Psoas muscle (tissue), 8 donors: ENCODE data around the gene ZNF23. TPM values are rescaled to one million over a fixed set of nuclear protein-coding genes. Genes with fewer than 3 reads are reported as not detected.

Source experiments
- ATAC-seq, 4 donors: fragments of 200-7000 bp; cut with Tn5 transposase; one replicate each; pipeline ENCODE4 v1.9.1; 2020; ENCODE audit warnings: moderate library complexity in 3 of 4, mild to moderate bottlenecking in 2 of 4
- DNase-seq, 2 donors: peaks; one replicate each; pipeline ENCODE4 v3.0.0-alpha.2; 2020
- H3K27ac ChIP-seq: fragments of 200-600 bp; one replicate; pipeline ENCODE4 v1.8.0; 2022
- H3K27me3 ChIP-seq, 3 donors: fragments of 200-600 bp in 1 of 3; one replicate each; pipeline versions ENCODE4 v1.6.1 to v1.8.0; 2013 to 2022; ENCODE audit warnings: low read length in 2 of 3, mild to moderate bottlenecking in 2 of 3, moderate library complexity in 1 of 3; ENCODE audit not compliant: insufficient read depth in 3 of 3
- H3K36me3 ChIP-seq, 2 donors: fragments of 200-600 bp in 1 of 2; one replicate each; pipeline versions ENCODE4 v1.6.1 to v1.8.0; 2013 to 2022; ENCODE audit warnings: low read depth in 1 of 2, mild to moderate bottlenecking in 1 of 2, moderate library complexity in 1 of 2; ENCODE audit not compliant: insufficient read depth in 1 of 2
- H3K4me1 ChIP-seq: fragments of 200-600 bp; one replicate; pipeline ENCODE4 v1.8.0; 2022
- H3K4me3 ChIP-seq: fragments of 200-600 bp; one replicate; pipeline ENCODE4 v1.8.0; 2022; ENCODE audit warnings: mild to moderate bottlenecking
- H3K9me3 ChIP-seq: fragments of 200-600 bp; one replicate; pipeline ENCODE4 v1.8.0; 2022
- CTCF ChIP-seq: fragments of 200-600 bp; IDR thresholded peaks from one replicate; pipeline ENCODE4 v1.8.0; 2022; ENCODE audit warnings: antibody characterized with exemption
- WGBS, 3 donors: extraction: QIAGEN DNeasy Blood & Tissue Kit; methylation state at CpG; one replicate each; pipeline versions ENCODE4 v1.1.6 to v1.1.7; 2013; 5-methylcytosine and 5-hydroxymethylcytosine counted together
- intact Hi-C, 2 donors: fragments of 100-400 bp; cut with DNase I; formaldehyde crosslinking; loops; one replicate each; pipeline versions ENCODE4 v1.11.0 to v1.14.2; 2022
- polyA plus RNA-seq, 3 donors: library from polyadenylated mRNA; stranded (reverse); fragments of 200-250 nt; gene quantifications; one replicate each; pipeline ENCODE4 v1.2.3, GENCODE V29; 2013
- total RNA-seq, 4 donors: library from RNA; stranded (reverse); fragmentation: NEBNext Ultra II Directional in 2 of 4; extraction: Animal tissue kit (Norgen Biotek cat#: 25700) in 2 of 4; gene quantifications; one replicate each; pipeline versions ENCODE4 v1.2.1 to v1.2.4, GENCODE V29; 2021 to 2023
- donor health status: healthy with polysubstance abuse.
- donor health status: DM: no; HTN: no; CAD: no; lungs with moderate emphysema.
- donor health status: Bipolar disorder and iron deficiency.
- donor health status: healthy.
- donor health status: DM: yes; HTN: yes; CAD: no.
- donor health status: DM: no; HTN: no; CAD: no.
- donor health status: DM: no; HTN: no; CAD: no.
- donor health status: DM: yes; HTN: yes; CAD: no.

Gene ZNF23
- total and polyA plus RNA-seq, 7 donors = 3.8 to 9.3 (median 5.8) TPM

GRCh38 chr16:71500964-71501363 is 38.9 kb upstream of the ZNF23 start:
- Histone ChIP-seq H3K36me3 (no peaks in the 10 kb centered on the region), H3K27ac (no peak overlapping the region), H3K9me3 (no peaks in the 10 kb centered on the region), H3K27me3 (peaks cover 0 to 2% (median 0%) of the 10 kb centered on the region in 3 donors), H3K4me3 (no peak overlapping the region), H3K4me1 (no peaks in the 10 kb centered on the region)
- no peak for TF ChIP-seq CTCF
- DNase-seq = no peak
- ATAC-seq = no peak
- WGBS, 3 donors = 63 to 75% (median 71%) methylated on average over 2 of the region's 2 CpGs
- intact Hi-C loops = loop anchor here in 1 of 2 donors (2.0 kb wide), 1 partner anchor 88 kb away; no protein-coding TSS in a partner anchor

GRCh38 chr16:71499775-71500364 is 37.8 kb upstream of the ZNF23 start:
- intact Hi-C loops = loop anchor here (2.0 kb wide), 1 partner anchor 87 kb away; no protein-coding TSS in a partner anchor
- no peak overlapping the region for H3K4me3 ChIP-seq
- H3K27me3 ChIP-seq = peaks cover 0 to 2% (median 0%) of the 10 kb centered on the region in 3 donors
- peak; percentile 66 for TF ChIP-seq CTCF
- no peaks in the 10 kb centered on the region for H3K36me3 ChIP-seq
- ATAC-seq (peak in 2 of 4 donors; percentile 56 to 67), DNase-seq (no peak)
- 1 to 4% (median 3%) methylated on average over 3 of the region's 3 CpGs for WGBS, 3 donors
- no peaks in the 10 kb centered on the region for H3K9me3 ChIP-seq
- H3K4me1 ChIP-seq = no peaks in the 10 kb centered on the region
- no peak overlapping the region for H3K27ac ChIP-seq

- H3K4me1 ChIP-seq = no peaks in the 10 kb centered on the region
- H3K4me3 ChIP-seq = no peak overlapping the region
- no peak for TF ChIP-seq CTCF
- WGBS, 3 donors = 79 to 88% (median 82%) methylated on average over 3 of the region's 3 CpGs
- no peaks in the 10 kb centered on the region for H3K9me3 ChIP-seq
- no peak for ATAC-seq
- peaks cover 0 to 2% (median 0%) of the 10 kb centered on the region in 3 donors for H3K27me3 ChIP-seq
- no peak overlapping the region for H3K27ac ChIP-seq
- no peaks in the 10 kb centered on the region for H3K36me3 ChIP-seq
- no peak for DNase-seq
- intact Hi-C loops = loop anchor here in 1 of 2 donors (2.0 kb wide), 1 partner anchor 85 kb away; no protein-coding TSS in a partner anchor
These were observed 36.0 kb upstream of the ZNF23 start for GRCh38 chr16:71498031-71498430.

GRCh38 chr16:71493213-71493612 is 31.2 kb upstream of the ZNF23 start:
- WGBS, 3 donors = 66 to 79% (median 71%) methylated on average over 3 of the region's 3 CpGs
- no peaks in the 10 kb centered on the region for H3K4me1 ChIP-seq
- intact Hi-C loops = no loop called here
- no peaks in the 10 kb centered on the region for H3K36me3 ChIP-seq
- ATAC-seq = no peak
- H3K27ac ChIP-seq = no peak overlapping the region
- no peak overlapping the region for H3K4me3 ChIP-seq
- no peak for TF ChIP-seq CTCF
- H3K27me3 ChIP-seq = no peaks in the 10 kb centered on the region
- no peaks in the 10 kb centered on the region for H3K9me3 ChIP-seq
- no peak for DNase-seq

- no peaks in the 10 kb centered on the region for H3K4me1 ChIP-seq
- no peak for ATAC-seq
- intact Hi-C loops = no loop called here
- no peaks in the 10 kb centered on the region for H3K27me3 ChIP-seq
- H3K27ac ChIP-seq = no peak overlapping the region
- H3K9me3 ChIP-seq = no peaks in the 10 kb centered on the region
- WGBS, 3 donors = 60 to 71% (median 63%) methylated on average over 2 of the region's 2 CpGs
- no peak for DNase-seq
- no peak overlapping the region for H3K4me3 ChIP-seq
- TF ChIP-seq CTCF = no peak
- no peaks in the 10 kb centered on the region for H3K36me3 ChIP-seq
These were observed 30.7 kb upstream of the ZNF23 start for GRCh38 chr16:71492786-71493185.
